IPS-18c (cell line): Measurements from ENCODE around the gene VDR.

Experiments used
- H3K4me3 ChIP-seq: 2 replicates; pipeline ENCODE4 v1.7.0; 2013; ENCODE audit warnings: low read depth, mild to moderate bottlenecking, low read length, moderate library complexity; ENCODE audit not compliant: insufficient read depth
- H3K9me3 ChIP-seq: one replicate; pipeline ENCODE4 v1.6.1; 2013; ENCODE audit warnings: mild to moderate bottlenecking, low read length, moderate library complexity; ENCODE audit not compliant: control insufficient read depth, insufficient read depth

VDR gene

DNA sequence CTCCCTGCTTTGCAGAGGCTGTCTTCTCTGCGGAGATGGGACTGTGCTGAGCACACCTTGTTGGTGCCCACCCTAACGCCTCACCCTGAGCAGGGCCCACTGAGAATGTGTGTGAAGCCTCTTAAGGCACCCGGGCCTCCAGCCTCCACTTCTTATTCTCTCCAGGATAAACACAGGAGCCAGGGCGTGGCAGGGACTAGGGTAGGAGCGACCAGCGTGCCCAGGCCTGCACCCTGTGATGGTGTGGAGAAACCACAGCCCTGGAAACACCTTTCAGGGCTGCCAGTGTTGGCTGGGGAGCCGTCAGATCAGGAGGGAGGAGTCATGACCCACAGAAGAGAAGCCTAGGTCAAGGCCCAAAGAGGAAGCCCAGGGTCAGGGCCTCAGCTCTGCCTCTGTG, 41.3 kb downstream of the VDR start:
- Histone ChIP-seq H3K9me3 (no peaks in the 10 kb centered on the region), H3K4me3 (no peak overlapping the region)

GRCh38 chr12:47862881-47863280, 41.9 kb downstream of the VDR start:
- Histone ChIP-seq H3K9me3 (no peaks in the 10 kb centered on the region), H3K4me3 (no peak overlapping the region)

- Histone ChIP-seq H3K9me3 (no peaks in the 10 kb centered on the region), H3K4me3 (no peak overlapping the region)
Measured at GRCh38 chr12:47862167-47862750, 42.5 kb downstream of the VDR start.

GRCh38 chr12:47860873-47861272, 43.9 kb downstream of the VDR start:
- H3K4me3 ChIP-seq: no peak overlapping the region
- H3K9me3 ChIP-seq: no peaks in the 10 kb centered on the region

DNA sequence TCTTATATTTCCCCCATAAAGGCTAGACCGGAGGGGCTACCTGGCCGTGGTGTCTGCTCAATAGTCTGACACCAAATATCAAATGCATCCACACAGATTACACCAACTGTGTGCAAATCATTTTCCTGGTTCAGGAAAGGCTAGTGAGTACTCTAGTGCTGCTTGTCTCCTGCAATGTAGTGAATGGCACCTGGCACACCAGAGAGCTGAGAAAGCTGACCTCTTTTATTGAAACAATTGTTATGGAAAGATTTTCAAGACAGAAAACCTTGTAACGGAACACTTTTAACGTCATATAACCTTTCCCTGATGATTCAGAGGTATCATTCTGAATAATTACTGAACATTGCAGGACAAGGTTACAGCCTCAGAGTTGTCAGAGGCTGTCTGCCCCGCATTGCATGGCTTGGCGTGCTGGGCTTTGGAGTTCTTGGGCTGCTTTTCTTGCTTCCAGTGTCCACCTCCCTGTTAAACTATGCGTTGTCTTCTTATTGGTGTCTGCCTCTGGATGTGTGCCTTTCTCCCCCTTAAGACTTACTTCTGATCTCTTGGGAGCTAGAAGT, 44.4 kb downstream of the VDR start:
- Histone ChIP-seq H3K9me3 (no peaks in the 10 kb centered on the region), H3K4me3 (no peak overlapping the region)

DNA sequence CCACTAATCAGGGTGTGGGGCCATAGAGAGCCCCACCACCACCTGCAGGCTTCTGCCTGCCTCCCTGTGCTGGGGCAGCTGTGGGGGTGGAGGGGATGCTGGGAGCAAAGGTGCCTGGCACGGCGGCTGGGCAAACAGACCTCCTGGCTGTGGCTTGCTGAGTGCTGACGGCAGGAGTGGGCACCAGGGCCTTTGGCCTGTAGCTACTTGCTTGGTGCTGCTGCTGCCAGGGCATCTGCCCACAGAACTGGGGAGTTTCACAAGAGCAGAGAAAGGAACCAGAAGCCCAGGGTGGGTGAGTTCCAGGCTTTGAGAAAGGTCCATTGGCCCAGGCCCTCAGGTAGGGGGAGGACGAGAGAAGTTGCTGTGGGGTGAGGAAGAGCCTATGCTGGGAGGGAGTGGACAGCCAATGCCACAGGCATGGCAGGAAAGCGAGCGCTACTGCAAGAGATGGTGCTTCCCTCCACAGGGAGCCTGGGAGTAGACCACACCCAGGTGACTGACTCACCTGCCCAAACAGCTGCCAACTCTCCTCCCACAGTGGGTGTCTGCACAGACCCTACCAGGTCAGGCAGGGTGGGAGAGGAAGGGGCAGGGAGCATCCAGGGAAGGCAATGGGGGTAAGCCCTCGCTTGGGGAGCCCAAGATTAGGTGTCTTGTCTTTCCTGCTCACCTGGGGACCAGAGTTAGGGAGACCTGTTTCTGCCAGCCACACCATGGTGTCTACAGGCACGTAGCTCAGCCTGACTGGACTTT, 46.1 kb downstream of the VDR start:
- Histone ChIP-seq H3K4me3 (no peak overlapping the region), H3K9me3 (no peaks in the 10 kb centered on the region)

DNA sequence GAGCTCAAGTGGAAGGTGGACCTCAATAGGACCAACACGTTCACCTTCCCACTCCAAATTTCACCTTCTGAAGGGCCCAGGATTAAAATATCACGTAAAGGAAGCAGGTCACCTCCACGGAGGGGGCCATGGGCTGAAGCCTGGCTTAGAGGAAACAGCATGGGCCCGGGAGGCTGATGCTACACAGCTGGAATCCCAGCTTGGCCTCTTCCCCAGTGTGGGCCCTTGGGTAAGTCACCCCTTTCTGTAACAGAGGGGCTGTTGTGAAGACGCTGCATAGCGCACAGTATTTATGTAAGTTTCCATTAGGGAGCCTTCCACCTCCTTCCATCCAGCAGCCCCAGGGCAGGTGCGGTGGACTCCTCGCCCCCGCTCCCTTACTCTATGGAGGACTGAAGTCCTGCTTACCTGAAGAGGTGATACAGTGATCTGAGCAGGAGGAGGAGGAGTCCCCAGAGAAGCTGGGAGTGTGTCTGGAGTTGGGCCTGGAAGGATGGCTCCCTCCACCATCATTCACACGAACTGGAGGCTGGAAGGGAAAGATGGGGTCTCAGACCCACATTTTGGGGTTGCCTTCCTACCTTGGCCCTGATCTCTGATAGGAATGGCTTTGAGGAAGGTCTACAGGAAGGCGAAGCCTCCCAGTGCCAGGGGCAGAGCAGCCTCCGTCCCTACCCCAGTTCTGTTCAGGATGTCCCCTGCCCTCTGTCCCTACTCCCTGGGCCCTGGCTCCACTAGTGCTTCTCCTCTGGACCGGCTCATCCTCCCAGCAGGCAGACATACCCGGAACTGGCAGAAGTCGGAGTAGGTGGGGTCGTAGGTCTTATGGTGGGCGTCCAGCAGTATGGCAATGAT, 47.8 kb downstream of the VDR start:
- Histone ChIP-seq H3K4me3 (no peak overlapping the region), H3K9me3 (no peaks in the 10 kb centered on the region)

- no peak overlapping the region for H3K4me3 ChIP-seq
- H3K9me3 ChIP-seq: no peaks in the 10 kb centered on the region
Measured at GRCh38 chr12:47856094-47856493, 48.7 kb downstream of the VDR start.

- no peaks in the 10 kb centered on the region for H3K9me3 ChIP-seq
- H3K4me3 ChIP-seq: no peak overlapping the region
Measured at GRCh38 chr12:47855502-47855901, 49.3 kb downstream of the VDR start.

DNA sequence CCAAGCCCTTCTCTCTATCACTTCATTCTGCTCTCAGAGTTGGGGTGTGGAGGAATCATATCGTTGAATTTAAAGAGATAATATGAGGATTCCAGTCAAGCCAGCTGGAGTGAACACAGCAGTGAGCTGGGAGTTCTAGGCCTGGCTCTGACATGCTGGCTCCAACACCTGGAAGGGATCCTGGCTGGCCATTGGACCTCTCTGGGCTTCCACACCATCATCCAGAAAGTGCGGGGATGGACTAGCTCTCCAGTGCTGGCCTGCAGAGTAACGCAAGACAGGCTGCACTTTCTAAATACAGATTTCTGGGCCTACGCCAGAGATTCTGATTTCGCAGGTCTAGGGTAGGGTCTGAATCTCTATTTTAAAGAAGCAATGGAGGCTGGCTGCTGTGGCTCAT, 50.3 kb downstream of the VDR start:
- Histone ChIP-seq H3K9me3 (no peaks in the 10 kb centered on the region), H3K4me3 (no peak overlapping the region)

DNA sequence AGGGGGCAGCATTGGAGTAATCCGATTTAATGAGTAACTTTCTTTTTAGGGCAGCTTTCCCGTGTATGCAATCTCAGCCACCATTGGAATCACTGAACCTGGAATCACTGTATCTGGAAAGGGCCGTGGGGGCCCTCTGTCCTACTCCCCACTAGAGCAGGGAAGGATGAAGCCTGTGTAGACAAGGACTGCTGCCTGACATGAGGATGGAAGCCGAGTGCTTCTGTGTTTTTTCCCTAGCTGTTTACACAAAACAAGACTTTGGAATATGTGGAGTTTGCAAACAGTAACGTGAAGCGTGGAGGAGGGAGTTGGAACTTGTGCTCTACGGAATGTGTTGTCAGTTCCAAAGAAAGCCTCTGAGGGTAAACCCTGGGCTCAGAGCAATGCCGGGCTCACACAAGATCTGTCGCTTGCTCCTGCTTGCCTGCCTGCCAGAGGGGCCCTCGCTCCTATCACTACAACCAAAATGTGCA, 52.7 kb downstream of the VDR start:
- H3K4me3 ChIP-seq: no peak overlapping the region
- H3K9me3 ChIP-seq: no peaks in the 10 kb centered on the region

DNA sequence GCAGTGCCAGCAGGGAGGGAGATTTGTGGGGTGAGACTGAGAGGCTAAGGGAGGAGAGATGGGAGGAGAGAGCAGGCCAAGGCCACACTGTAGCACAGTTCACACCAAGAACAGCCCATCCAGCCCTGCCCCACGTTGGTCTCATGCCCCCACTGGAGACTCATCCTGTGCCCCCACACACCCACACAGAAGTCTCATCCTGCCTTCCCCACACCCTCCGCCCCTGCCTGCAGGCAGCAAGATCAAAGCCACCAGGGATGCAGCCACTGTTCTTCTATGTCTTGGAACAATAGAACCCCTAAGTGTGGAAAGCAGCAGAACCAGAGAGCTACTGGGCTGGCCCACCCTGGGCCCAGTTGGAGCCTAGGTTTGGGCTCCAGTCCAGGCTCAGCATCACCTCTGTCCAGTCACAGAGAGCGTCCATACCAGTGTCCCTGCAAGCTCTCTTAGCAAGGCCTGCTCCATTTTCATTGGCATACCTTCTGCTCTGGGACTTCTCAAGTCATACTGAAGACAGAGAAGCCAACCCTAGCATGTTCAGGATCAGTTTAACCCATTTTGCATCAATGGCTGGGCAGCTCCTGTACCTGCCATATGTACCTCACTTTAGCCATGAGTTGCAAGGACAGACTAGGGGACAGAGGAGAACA, 53.4 kb downstream of the VDR start:
- no peaks in the 10 kb centered on the region for H3K9me3 ChIP-seq

GRCh38 chr12:47850153-47851084, 54.4 kb downstream of the VDR start:
- Histone ChIP-seq H3K9me3 (no peaks in the 10 kb centered on the region), H3K4me3 (no peak overlapping the region)

More for the DNA sequence above, 53.4 kb downstream of the VDR start:
- H3K4me3 ChIP-seq: no peak overlapping the region

GRCh38 chr12:47849261-47849660, 55.5 kb downstream of the VDR start:
- no peaks in the 10 kb centered on the region for H3K9me3 ChIP-seq
- no peak overlapping the region for H3K4me3 ChIP-seq

GRCh38 chr12:47848853-47849252, 55.9 kb downstream of the VDR start:
- Histone ChIP-seq H3K4me3 (no peak overlapping the region), H3K9me3 (no peaks in the 10 kb centered on the region)

- no peak overlapping the region; the same call in 1 of the 2 replicates for H3K4me3 ChIP-seq
- no peaks in the 10 kb centered on the region for H3K9me3 ChIP-seq
Measured at GRCh38 chr12:47846294-47846996, 58.3 kb downstream of the VDR start.
